SK-N-MC (cell line): ENCODE data around the gene JADE3.

Experiments used
- EZH2 ChIP-seq: fragments of 200-600 bp; sonication (generic); IDR thresholded peaks from one replicate; pipeline ENCODE4 v1.6.1; 2017; ENCODE audit warnings: antibody characterized with exemption
- FOXP2 ChIP-seq: optimal IDR thresholded peaks from 2 replicates; pipeline ENCODE3; 2011; ENCODE audit warnings: mild to moderate bottlenecking, moderate library complexity; ENCODE audit not compliant: insufficient read depth; ENCODE audit errors: extremely low read length, control extremely low read depth
- POLR2AphosphoS5 ChIP-seq: IDR thresholded peaks from 2 replicates; pipeline ENCODE4 v1.6.1; 2012; ENCODE audit warnings: mild to moderate bottlenecking, low read depth, low read length, borderline replicate concordance

- TF ChIP-seq EZH2 (no peak), POLR2AphosphoS5 (no peak), FOXP2 (no peak)
These were observed 186.3 kb downstream of the JADE3 start for GRCh38 chrX:47098338-47099094.
